NCI-H82 (cell line): ENCODE data around the gene MAP4K2.

Experiments used
- DNase-seq: peaks from one replicate; lab custom pipeline; 2025; lab: John Stamatoyannopoulos, UW

MAP4K2 gene

GRCh38 chr11:64767344-64768299 is 35.4 kb downstream of the MAP4K2 start:
- peak; percentile 77 for DNase-seq

DNA sequence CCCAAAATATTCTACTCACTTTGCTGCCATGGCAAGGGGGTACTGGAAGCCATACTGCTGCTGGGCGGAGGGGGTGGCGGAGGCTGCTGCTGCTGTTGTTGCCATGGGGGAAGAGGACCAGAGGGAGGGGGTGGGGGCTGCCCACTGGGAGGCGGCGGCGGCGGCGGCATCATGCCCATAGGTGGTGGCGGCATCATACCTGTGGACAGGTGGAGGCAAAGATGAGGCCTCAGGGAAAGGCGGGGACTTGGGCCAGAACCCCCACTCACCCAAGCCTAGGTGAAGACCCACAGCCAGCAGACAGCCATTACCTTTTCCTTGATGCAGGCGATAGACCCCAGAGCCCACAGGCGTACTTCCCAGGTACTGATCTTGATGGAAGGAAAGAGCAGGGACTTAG is 36.1 kb downstream of the MAP4K2 start:
- no peak for DNase-seq

DNA sequence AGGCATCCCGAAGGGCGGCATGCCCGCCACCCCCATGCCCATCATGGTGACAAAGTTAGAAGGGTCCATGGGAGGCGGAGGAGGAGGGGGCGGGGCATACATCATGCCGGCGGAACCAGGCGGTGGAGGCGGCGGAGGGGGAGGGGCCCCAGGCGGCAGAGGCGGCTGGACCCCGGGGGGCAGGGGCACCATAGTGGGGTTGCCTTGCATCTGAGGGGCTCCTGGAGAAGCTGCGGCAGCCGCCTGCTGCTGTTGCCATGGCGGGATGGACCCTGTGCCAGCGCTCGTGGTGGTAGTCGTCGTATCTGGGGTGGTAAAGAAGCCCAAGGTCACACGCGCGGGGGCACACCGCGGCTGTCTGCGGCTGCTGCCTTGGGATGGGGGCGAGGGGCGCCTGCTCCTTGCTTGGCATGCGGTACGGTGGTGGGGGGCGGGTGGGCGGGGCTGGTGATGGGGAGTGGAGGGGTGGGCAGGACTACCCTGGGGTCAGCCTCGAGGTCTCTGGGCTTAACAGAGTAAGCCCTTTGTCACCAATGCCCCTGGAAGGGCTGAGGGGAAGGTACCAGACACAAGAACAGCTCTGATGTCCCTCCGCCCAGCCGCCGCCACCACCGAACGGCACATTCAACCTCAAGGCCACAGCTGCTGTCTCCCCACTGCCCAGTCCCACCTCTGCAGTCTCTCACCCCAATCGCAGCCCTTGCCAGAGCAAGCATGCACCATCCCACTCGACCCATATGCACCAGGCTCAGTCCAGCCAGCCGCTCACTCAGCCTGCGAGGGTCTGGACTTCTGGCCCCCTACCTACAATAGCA is 37.0 kb downstream of the MAP4K2 start:
- DNase-seq, result no peak

- DNase-seq, result no peak
Observed at GRCh38 chr11:64765291-64765850, 37.6 kb downstream of the MAP4K2 start.

GRCh38 chr11:64764753-64765152 is 38.3 kb downstream of the MAP4K2 start:
- DNase-seq, result no peak

GRCh38 chr11:64764040-64764611 is 38.9 kb downstream of the MAP4K2 start:
- no peak for DNase-seq

- DNase-seq, result no peak
Observed at GRCh38 chr11:64763526-64764039, 39.4 kb downstream of the MAP4K2 start.

DNA sequence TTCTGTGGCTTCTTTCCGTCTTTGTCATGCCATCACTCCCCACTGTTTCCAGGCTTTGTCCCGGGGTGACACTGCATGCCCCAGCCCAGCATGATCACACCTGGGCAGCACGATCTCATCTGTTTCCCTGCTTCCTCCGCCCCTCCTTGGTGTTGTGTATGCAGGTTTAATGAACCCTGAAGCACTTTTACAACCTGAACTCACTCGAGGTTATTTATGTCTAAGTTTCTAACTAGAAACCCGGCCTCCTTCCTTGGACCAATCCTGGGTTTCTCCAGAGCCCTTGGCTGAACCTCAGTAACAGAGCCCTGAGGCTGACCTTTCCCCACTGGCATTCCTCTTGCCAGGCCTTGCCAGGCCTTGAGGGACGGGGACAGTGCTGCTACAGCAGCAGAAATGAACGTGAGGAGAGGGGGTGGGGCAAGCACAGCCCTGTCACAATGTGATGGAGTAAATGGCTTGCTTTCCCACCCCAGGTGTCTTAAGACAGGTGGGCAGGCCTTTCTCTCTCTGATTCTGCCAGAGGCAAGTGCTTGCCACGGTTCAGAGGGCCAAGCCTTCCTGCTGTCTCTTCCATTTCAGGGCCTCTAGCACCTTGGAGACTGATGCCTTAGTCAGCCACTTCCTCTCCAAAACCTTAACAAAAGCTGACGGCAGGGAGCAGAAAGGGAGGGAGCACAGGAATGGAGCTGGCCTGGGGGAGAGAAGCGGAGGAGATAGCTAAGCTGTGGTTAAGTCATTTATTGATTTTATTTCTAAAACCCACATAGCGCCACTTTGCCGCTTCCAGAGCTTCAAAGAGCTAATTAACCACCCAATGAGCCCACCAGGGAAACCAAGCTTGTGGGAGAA is 40.1 kb downstream of the MAP4K2 start:
- peak; percentile 29 for DNase-seq

- DNase-seq, result no peak
Observed at GRCh38 chr11:64762277-64762673, 40.7 kb downstream of the MAP4K2 start.

- DNase-seq, result no peak
Observed at GRCh38 chr11:64760759-64761420, 42.1 kb downstream of the MAP4K2 start.

GRCh38 chr11:64759722-64760719 is 43.0 kb downstream of the MAP4K2 start, which contains the start of gene PYGM:
Gene PYGM (minus strand): TSS chr11:64759974. CDS start chr11:64759898, 76 bp downstream.
- peak; percentile 75 for DNase-seq

DNA sequence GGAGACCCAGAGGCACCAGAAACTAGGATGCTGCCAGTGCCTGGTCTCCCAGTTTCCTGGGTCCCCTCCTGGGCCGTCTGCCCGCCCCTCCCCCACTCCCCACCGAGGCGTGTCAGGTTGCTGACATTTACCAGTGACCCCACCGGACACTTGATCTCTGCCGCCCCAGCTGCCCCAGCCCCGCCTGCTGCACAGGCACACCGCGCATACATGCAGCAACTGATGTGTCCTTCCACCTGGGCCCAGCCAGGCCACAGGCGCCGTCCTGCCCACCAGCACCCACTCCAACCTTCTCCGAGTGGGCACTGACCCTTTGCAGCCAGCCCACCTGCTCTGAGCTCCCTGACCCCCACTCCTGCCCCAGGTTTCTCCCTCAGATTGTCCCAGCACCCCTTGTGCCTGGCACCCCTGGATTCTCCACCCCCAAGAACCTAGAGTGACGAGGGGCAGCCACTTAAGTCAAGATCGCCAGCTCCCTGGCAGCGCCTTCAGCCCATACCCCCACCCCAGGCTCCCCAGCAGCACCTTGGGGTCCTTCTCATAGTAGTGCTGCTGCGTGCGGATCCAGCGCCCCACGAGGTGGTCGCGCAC is 43.8 kb downstream of the MAP4K2 start:
- no peak for DNase-seq

GRCh38 chr11:64758330-64759079 is 44.5 kb downstream of the MAP4K2 start:
- no peak for DNase-seq

DNA sequence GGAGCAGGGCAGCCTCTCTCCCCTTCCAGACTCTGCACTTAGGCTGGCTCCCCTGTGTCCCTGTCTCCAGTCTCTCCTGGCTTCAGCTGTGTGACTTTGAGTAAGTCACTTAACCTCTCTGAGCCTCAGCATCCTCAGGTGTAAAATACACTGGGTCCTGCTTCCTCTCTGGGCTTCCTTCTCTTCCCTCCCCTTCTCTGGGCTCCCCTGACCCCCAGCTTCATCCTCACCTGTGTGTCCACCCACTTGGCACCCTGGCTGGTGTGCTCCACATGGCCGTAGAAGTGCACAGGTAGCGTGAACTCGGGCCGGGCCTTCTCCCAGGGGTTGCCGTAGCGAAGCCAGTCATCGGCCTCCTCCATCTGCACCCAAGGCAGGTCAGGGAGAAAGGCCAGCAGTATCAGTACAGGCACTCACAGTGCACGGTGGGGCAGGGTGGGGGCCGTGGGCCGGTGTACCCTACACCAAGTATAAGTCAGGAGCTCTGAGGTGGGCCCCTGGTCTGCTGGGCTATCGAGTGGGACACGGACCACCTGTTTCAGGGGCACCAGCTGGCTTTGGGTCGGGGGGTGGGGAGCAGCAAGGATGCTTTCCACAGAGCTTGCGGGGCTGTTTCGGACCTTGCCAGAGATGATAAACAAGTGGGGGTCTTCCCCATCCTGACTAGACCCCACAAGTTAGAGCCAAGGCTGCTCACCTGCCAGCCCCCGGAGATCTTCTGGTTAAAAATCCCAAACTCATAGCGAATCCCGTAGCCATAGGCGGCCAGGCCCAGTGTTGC is 45.3 kb downstream of the MAP4K2 start:
- no peak for DNase-seq

GRCh38 chr11:64755681-64756361 is 47.2 kb downstream of the MAP4K2 start:
- DNase-seq, result no peak

- no peak for DNase-seq
Observed at GRCh38 chr11:64754919-64755662, 47.9 kb downstream of the MAP4K2 start.
